Measurements from ENCODE around the gene POLD2. TPM values are rescaled to one million over a fixed set of nuclear protein-coding genes. Genes with fewer than 3 reads are reported as not detected.
"Not testable (repeated sequence)": the region's sequence is repeated elsewhere in the genome, so short reads cannot be mapped to it uniquely, and the experiment has no call there.

Gene POLD2
- 112 TPM for polyA plus RNA-seq (2012; ENCODE audit: missing spikeins)

DNA sequence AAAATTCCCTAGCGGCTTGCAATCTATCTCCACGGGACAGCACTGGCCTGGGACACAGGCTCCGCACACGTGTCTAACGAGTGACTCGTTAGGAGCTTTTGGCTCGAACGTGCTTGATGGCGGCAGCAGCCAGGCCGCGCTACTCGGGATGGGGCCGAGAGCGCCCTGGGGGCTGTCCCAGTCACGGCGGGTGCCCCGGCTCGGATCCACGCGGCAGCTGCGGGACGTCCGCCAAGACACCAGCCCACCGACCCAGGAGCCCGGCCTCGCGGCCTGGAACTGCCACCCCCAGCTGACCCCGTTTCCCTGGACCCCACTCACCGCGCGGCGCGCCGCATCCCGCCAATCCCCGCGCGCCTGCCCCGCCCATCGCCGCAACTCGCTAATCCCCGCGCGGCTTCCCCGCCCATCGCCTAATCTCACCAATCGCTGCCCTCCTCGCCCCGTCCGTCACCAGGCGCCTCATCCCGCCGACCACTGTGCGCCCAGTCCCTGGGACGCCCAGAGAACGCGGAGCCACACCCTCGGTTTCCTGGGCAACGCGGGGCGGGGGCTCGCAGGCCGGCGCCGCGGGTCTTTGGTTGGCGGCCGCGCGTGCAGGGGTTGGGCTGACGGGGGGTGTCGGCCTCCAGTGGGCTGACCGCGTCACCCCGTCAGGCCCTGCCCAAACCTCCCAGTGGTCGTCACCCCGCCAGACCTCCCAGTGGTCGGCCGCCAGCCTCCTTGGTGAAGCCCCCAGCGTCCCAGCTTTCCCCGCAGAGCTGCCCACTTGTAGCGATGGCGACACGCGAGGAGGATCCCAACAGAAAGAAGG lies at the start of gene POLD2:
POLD2 (minus strand) TSS at position 359 of the 814 bp plus-strand sequence. CDS start 1,495 bp downstream, outside the sequence.
- DNase-seq (ENCODE audit: insufficient read length), result peak; percentile 100
- FAIRE-seq, result peak; percentile 99
- TF ChIP-seq POLR2A (IDR thresholded peaks at IDR 0.05; ENCODE audit: low read depth, low read length) (peak; percentile 71; the same call in 1 of the 2 replicates), POLR2AphosphoS5 (IDR thresholded peaks at IDR 0.05; ENCODE audit: low read depth, low read length) (peak; percentile 61), TAF1 (IDR thresholded peaks at IDR 0.05; ENCODE audit: borderline replicate concordance, low read depth, low read length) (peak; percentile 19; the same call in 1 of the 2 replicates)

DNA sequence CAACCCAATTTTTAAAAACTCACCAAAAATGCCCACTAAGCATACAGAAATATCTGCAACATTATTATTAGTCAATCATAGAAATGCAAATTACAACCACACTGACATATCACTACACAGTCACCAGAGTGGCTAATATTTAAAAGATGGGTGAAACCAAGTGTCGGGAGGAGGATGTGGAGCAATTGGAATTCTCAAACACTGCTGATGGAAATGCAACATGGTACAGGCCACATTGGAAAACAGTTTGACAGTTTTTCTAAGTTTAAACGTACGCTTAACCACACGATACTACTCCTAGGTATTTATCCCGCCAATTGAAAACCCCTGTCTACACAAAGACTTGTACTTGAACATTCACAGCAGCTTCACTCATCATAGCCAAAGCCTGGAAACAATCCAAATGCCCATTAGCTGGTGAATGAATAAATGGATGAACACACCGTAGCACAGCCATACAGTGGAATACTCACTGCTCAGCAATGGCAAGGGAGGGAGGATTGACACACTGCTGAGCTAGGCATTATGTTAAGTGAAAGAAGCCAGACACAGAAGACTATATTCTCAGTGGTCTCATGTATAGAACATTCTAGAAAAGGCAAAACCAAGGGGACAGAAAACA lies 49.6 kb upstream of the POLD2 start:
- FAIRE-seq (no peak), DNase-seq (ENCODE audit: insufficient read length) (no peak)
- no peak for TF ChIP-seq TAF1 (IDR thresholded peaks at IDR 0.05; ENCODE audit: borderline replicate concordance, low read depth, low read length)
- no peak for TF ChIP-seq POLR2AphosphoS5 (IDR thresholded peaks at IDR 0.05; ENCODE audit: low read depth, low read length)
- TF ChIP-seq POLR2A (IDR thresholded peaks at IDR 0.05; ENCODE audit: low read depth, low read length), result no peak

DNA sequence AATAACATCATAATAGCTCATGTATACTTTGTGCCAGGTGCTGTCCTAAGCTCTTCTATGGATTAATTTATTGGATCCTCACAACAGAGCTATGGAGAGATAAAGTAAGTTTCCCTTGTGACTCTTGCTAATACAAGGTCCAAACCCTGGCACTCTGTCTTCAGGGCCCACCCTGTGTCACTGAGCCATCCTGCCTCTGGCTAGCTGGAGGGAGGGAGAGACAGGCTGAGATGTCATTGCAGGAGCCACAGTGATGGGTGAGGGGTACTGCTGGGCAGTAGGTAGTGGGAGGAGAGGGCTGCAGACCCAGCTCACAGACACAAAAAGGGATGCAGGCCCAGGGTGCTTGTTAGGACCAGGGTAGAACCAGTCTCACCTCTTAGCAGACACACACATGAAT lies 49.0 kb upstream of the POLD2 start:
- no peak for TF ChIP-seq POLR2A (IDR thresholded peaks at IDR 0.05; ENCODE audit: low read depth, low read length)
- TF ChIP-seq POLR2AphosphoS5 (IDR thresholded peaks at IDR 0.05; ENCODE audit: low read depth, low read length), result no peak
- TF ChIP-seq TAF1 (IDR thresholded peaks at IDR 0.05; ENCODE audit: borderline replicate concordance, low read depth, low read length), result no peak
- FAIRE-seq (no peak), DNase-seq (ENCODE audit: insufficient read length) (no peak)

DNA sequence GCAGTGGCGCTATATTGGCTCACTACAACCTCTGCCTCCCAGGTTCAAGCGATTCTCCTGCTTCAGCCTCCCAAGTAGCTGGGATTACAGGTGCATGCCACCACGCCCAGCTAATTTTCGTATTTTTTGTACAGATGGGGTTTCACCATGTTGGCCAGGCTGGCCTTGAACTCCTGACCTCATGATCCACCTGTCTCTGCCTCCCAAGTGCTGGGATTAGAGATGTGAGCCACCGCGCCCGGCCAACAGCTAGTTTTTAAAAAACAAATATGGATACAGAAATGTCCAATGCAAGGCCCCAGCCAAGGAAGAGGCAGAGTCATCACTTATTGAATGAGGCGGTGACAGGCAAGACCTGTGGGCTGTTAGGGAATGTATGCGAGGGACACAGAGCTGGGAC lies 48.6 kb upstream of the POLD2 start:
- FAIRE-seq; DNase-seq (ENCODE audit: insufficient read length): not testable (repeated sequence)

DNA sequence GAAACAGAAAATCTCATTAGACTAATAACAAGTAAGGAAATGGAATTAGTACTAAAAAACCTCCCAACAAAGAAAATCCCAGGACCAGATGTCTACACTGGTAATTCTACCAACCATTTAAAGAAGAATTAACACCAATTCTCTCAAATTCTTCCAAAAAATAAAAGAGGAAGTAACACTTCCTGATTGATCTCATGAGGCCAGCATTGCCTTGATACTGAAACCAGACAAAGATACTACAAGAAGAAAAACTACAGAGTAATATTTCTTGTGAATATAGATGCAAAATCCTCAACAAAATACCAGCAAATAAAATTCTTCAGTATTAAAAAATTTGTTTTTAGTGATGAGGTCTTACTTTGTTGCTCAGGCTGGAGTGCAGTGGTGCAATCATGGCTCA lies 44.6 kb upstream of the POLD2 start:
- DNase-seq (ENCODE audit: insufficient read length) (no peak), FAIRE-seq (no peak)
- TF ChIP-seq POLR2A (IDR thresholded peaks at IDR 0.05; ENCODE audit: low read depth, low read length) (no peak), TAF1 (IDR thresholded peaks at IDR 0.05; ENCODE audit: borderline replicate concordance, low read depth, low read length) (no peak), POLR2AphosphoS5 (IDR thresholded peaks at IDR 0.05; ENCODE audit: low read depth, low read length) (no peak)

DNA sequence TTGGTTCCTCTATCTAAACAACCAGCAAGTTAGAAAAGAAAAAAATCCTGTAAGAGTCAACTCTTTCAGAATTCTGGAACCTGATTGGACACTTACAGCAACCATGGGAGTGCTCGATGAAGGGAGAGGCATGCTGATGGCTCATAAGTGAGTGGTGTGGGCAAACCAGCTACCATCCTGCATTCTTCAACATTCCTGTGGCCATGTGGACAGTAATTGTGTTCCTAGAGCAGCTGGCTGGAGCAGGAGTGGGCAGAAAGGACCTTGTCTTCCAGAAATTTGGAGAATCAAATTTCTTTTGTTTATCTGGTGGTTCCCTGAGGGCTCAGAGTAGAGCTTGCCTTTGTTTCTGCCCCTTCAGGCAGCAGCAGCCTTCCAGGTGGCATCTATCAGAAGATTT lies 40.2 kb upstream of the POLD2 start:
- TF ChIP-seq POLR2AphosphoS5 (IDR thresholded peaks at IDR 0.05; ENCODE audit: low read depth, low read length) (no peak), POLR2A (IDR thresholded peaks at IDR 0.05; ENCODE audit: low read depth, low read length) (no peak), TAF1 (IDR thresholded peaks at IDR 0.05; ENCODE audit: borderline replicate concordance, low read depth, low read length) (no peak)
- DNase-seq (ENCODE audit: insufficient read length) (no peak), FAIRE-seq (no peak)

DNA sequence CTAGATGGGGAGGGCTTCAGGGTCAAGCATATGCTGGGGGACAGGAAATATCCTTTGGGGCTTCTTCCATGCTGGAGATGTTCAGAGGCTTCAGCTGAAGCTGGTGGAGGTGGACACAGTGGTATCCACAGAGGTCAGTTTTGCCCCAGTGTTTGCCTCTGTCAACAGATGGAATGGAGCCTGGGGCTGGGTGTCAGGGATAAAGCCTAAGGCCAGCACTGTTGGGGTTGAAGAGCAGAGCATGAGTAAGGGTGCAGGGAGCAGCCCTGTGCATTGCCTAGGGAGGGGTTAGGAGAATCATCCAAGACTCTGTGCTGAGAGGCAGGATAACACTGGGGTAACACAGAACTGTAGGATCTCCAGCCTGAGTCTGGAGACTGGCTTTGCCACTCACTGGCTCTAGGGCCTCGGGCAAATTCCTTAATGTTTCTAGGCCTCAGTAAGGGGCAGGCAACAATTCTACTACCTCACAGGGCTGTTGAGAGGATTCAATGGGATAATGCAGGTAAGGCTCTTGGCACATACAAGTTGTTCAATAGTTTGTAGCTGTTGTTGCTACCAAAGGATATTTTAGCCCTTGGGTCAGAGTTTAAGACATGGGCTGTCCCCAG lies 39.5 kb upstream of the POLD2 start:
- DNase-seq (ENCODE audit: insufficient read length) (no peak), FAIRE-seq (no peak)
- no peak for TF ChIP-seq POLR2AphosphoS5 (IDR thresholded peaks at IDR 0.05; ENCODE audit: low read depth, low read length)
- no peak for TF ChIP-seq POLR2A (IDR thresholded peaks at IDR 0.05; ENCODE audit: low read depth, low read length)
- TF ChIP-seq TAF1 (IDR thresholded peaks at IDR 0.05; ENCODE audit: borderline replicate concordance, low read depth, low read length), result no peak

DNA sequence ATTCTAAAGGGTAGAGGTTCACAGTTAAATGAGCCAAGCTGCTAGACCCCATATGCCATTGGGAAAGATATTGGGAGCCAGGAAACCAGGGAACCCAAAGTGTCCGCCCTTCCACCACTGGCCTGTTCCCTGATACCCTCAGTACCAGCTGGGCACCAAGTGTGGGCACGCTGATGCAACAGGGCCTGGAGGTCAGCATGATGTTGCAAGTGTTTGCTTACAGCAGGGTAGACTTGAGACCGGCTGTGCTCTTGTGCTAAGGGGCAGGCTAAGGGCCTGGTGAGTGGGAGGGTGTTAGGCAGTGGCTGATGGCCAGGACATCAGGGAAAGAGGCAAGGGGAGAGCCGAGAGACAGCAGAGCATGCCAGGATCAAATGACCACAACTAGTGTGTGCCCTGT lies 38.8 kb upstream of the POLD2 start:
- TF ChIP-seq POLR2A (IDR thresholded peaks at IDR 0.05; ENCODE audit: low read depth, low read length) (no peak), POLR2AphosphoS5 (IDR thresholded peaks at IDR 0.05; ENCODE audit: low read depth, low read length) (no peak), TAF1 (IDR thresholded peaks at IDR 0.05; ENCODE audit: borderline replicate concordance, low read depth, low read length) (no peak)
- no peak for DNase-seq (ENCODE audit: insufficient read length)
- FAIRE-seq, result no peak

DNA sequence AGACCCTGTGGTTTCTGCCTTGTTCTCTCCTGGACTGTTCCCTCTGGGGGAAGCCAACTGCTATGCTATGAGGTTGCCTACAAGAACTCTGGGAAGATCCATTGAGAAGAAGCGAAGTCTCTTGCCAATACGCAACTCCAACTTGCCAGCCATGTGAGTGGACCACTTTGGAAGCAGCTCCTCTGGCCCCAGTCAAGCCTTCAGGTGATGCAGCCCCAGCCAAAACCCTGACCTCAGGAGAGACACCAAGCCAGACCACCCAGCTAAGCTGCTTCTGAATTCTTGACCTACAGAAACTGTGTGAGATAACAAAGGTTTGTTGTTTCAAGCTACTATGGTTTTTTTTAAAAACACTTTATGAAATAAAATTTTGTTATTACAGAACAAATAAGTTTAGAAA lies 38.0 kb upstream of the POLD2 start:
- TF ChIP-seq TAF1 (IDR thresholded peaks at IDR 0.05; ENCODE audit: borderline replicate concordance, low read depth, low read length) (no peak), POLR2AphosphoS5 (IDR thresholded peaks at IDR 0.05; ENCODE audit: low read depth, low read length) (no peak)
- FAIRE-seq (no peak), DNase-seq (ENCODE audit: insufficient read length) (no peak)

DNA sequence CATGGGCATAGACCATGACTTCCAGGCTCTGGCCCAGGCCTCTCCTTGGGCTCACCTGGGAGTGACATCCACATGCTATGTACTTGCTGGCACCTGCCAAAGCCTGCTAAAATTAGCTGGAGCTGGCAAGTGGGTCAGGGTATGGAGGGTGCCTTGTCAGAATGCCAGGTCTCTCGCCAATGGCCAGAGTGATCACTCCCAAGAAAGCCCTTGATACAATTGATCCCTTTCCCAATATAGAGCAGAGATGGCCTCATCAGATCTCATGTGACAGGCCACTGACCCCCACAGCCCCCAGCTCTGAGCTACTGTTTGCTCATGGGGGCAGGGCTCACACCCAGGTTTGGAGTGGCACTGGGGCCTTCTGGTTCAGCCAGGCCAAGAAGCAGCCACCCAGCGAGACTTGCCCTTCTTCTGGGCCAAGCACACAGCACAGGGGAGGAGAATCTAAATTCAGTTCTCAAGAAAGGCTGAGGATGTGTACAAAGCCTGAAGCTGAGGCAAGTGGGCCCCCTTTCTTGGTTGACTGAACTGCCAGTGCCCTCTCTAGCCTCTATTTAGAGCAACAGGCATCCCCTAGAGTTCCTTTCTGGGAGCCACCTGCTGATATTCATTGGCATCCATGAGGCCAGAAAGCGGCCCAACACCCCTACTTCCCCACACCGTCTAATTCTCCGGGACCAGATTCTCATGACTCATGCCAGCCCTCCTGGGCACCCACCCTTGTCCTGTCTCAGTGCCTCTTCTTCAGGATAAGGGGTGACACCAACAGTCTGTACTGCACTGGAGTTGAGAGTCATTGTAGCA lies 36.7 kb upstream of the POLD2 start:
- no peak for DNase-seq (ENCODE audit: insufficient read length)
- TF ChIP-seq POLR2AphosphoS5 (IDR thresholded peaks at IDR 0.05; ENCODE audit: low read depth, low read length) (no peak), POLR2A (IDR thresholded peaks at IDR 0.05; ENCODE audit: low read depth, low read length) (no peak), TAF1 (IDR thresholded peaks at IDR 0.05; ENCODE audit: borderline replicate concordance, low read depth, low read length) (no peak)
- no peak for FAIRE-seq
